H1 (cell line): ENCODE results near the gene TLE2. TPM values are rescaled to one million over a fixed set of nuclear protein-coding genes. Genes with fewer than 3 reads are reported as not detected.

Experiments used
- CTCF ChIA-PET: fragments of 300-600 bp; sonication (Branson Sonifier 250); formaldehyde crosslinking; loops from one replicate; lab custom pipeline; 2021; ENCODE audit not compliant: partially characterized antibody; lab: Charles Lee
- POLR2A ChIA-PET: fragments of 300-600 bp; sonication (Branson Sonifier 250); formaldehyde crosslinking; loops from one replicate; lab custom pipeline; 2021; ENCODE audit warnings: inconsistent platforms; ENCODE audit not compliant: partially characterized antibody; lab: Charles Lee
- DNase-seq, 2 experiments: peaks; one replicate each; pipeline versions ENCODE4 v3.0.0 to v3.0.0-alpha.2; 2010 to 2022; ENCODE audit warnings: low spot score in 2 of 2, low read depth in 1 of 2, mixed read lengths in 1 of 2
- FAIRE-seq: peaks from 2 replicates; lab custom pipeline; 2011; peaks lifted over from hg19 to GRCh38; lab: Jason Lieb, UNC
- H2AFZ ChIP-seq: 2 replicates; pipeline ENCODE4 v1.8.1; 2012; ENCODE audit warnings: low read length, inconsistent platforms
- H2AK5ac ChIP-seq: 2 replicates; pipeline ENCODE4 v1.6.1; 2013; ENCODE audit warnings: low read depth, low read length
- H2BK120ac ChIP-seq: replicated peaks from 2 replicates; pipeline ENCODE3; 2013; ENCODE audit warnings: low read depth, low read length, inconsistent platforms
- H2BK12ac ChIP-seq: 2 replicates; pipeline ENCODE4 v1.6.1; 2013; ENCODE audit warnings: low read depth, low read length
- H2BK15ac ChIP-seq: 2 replicates; pipeline ENCODE4 v1.6.1; 2013; ENCODE audit warnings: low read length
- H2BK20ac ChIP-seq: 2 replicates; pipeline ENCODE4 v1.6.1; 2013; ENCODE audit warnings: low read length
- H2BK5ac ChIP-seq: 2 replicates; pipeline ENCODE4 v1.6.1; 2013; ENCODE audit warnings: low read depth, low read length
- H3K14ac ChIP-seq: 2 replicates; pipeline ENCODE4 v1.6.1; 2013; ENCODE audit warnings: inconsistent platforms; ENCODE audit not compliant: insufficient read length
- H3K18ac ChIP-seq: 2 replicates; pipeline ENCODE4 v1.6.1; 2013; ENCODE audit warnings: low read length; ENCODE audit errors: extremely low read depth
- H3K23ac ChIP-seq: 2 replicates; pipeline ENCODE4 v1.6.1; 2013; ENCODE audit warnings: inconsistent platforms; ENCODE audit not compliant: insufficient read length
- H3K23me2 ChIP-seq: 2 replicates; pipeline ENCODE4 v1.6.1; 2013; ENCODE audit warnings: low read depth, low read length
- H3K27ac ChIP-seq: 2 replicates; pipeline ENCODE4 v1.6.1; 2011; ENCODE audit warnings: low read depth, low read length, inconsistent platforms
- H3K27me3 ChIP-seq, 4 experiments: replicated peaks in 1 of 4; 1 replicate in 1 of 4; 2 replicates in 3 of 4; pipeline versions ENCODE4 v1.6.1 to v1.8.1; 2011 to 2013; ENCODE audit warnings: low read length in 3 of 4, mild to moderate bottlenecking in 3 of 4, inconsistent platforms in 2 of 4, mixed read lengths in 2 of 4, moderate library complexity in 1 of 4; ENCODE audit not compliant: control insufficient read depth in 3 of 4, insufficient read depth in 3 of 4; ENCODE audit errors: extremely low read depth in 1 of 4
- H3K36me3 ChIP-seq, 4 experiments: 2 replicates each; pipeline versions ENCODE4 v1.6.1 to v1.8.1; 2011 to 2013; ENCODE audit warnings: mild to moderate bottlenecking in 4 of 4, low read length in 3 of 4, moderate library complexity in 2 of 4, control low read depth in 1 of 4, inconsistent platforms in 1 of 4; ENCODE audit not compliant: insufficient read depth in 4 of 4, control insufficient read depth in 2 of 4
- H3K4ac ChIP-seq: replicated peaks from 2 replicates; pipeline ENCODE3; 2013; ENCODE audit warnings: low read length, low read depth, mixed read lengths, inconsistent platforms; ENCODE audit not compliant: insufficient read length
- H3K4me1 ChIP-seq, 4 experiments: replicated peaks in 1 of 4; 1 replicate in 1 of 4; 2 replicates in 3 of 4; pipeline versions ENCODE4 v1.6.1 to v1.8.1; 2011 to 2013; ENCODE audit warnings: low read length in 3 of 4, inconsistent platforms in 2 of 4, mixed read lengths in 1 of 4; ENCODE audit not compliant: insufficient read depth in 4 of 4, control insufficient read depth in 3 of 4
- H3K4me2 ChIP-seq, 2 experiments: 2 replicates each; pipeline versions ENCODE4 v1.6.1 to v1.8.1; 2011 to 2013; ENCODE audit warnings: low read depth in 2 of 2, low read length in 2 of 2, control low read depth in 1 of 2, inconsistent platforms in 1 of 2, mild to moderate bottlenecking in 1 of 2; ENCODE audit not compliant: insufficient read depth in 1 of 2
- H3K4me3 ChIP-seq, 4 experiments: fragments of 200-600, 300-600 bp in 1 of 4; sonication (generic), shearing (Covaris generic), sonication (Bioruptor Twin) in 1 of 4; 2 replicates each; pipeline versions ENCODE4 v1.5.1 to v1.8.1; 2011 to 2016; ENCODE audit warnings: low read length in 4 of 4, low read depth in 3 of 4, control low read depth in 2 of 4, inconsistent platforms in 2 of 4, mild to moderate bottlenecking in 2 of 4, mixed read lengths in 1 of 4, moderate library complexity in 1 of 4; ENCODE audit not compliant: insufficient read depth in 2 of 4; ENCODE audit errors: extremely low read depth in 1 of 4
- H3K56ac ChIP-seq: replicated peaks from 2 replicates; pipeline ENCODE3; 2013; ENCODE audit warnings: low read depth, mild to moderate bottlenecking, mixed read lengths, low read length, inconsistent platforms; ENCODE audit not compliant: insufficient read length
- H3K79me1 ChIP-seq: 2 replicates; pipeline ENCODE4 v1.6.1; 2013; ENCODE audit warnings: low read depth, low read length, control low read depth
- H3K79me2 ChIP-seq, 2 experiments: 2 replicates each; pipeline versions ENCODE4 v1.6.1 to v1.8.1; 2012 to 2013; ENCODE audit warnings: low read length in 2 of 2, mild to moderate bottlenecking in 2 of 2, inconsistent platforms in 1 of 2; ENCODE audit not compliant: insufficient read depth in 2 of 2, control insufficient read depth in 1 of 2
- H3K9ac ChIP-seq, 4 experiments: replicated peaks in 1 of 4; 1 replicate in 1 of 4; 2 replicates in 3 of 4; pipeline versions ENCODE4 v1.6.1 to v1.8.1; 2011 to 2013; ENCODE audit warnings: low read depth in 3 of 4, low read length in 3 of 4, control low read depth in 2 of 4, mild to moderate bottlenecking in 2 of 4, moderate library complexity in 2 of 4, inconsistent platforms in 1 of 4; ENCODE audit errors: extremely low read depth in 1 of 4
- H3K9me3 ChIP-seq, 2 experiments: 2 replicates each; pipeline versions ENCODE4 v1.6.1 to v1.8.1; 2012 to 2013; ENCODE audit warnings: mild to moderate bottlenecking in 2 of 2, moderate library complexity in 2 of 2, control low read depth in 1 of 2, inconsistent platforms in 1 of 2, low read depth in 1 of 2, low read length in 1 of 2, mixed read lengths in 1 of 2; ENCODE audit not compliant: insufficient read depth in 2 of 2
- H4K20me1 ChIP-seq, 2 experiments: replicated peaks in 1 of 2; 2 replicates each; pipeline versions ENCODE3 to v1.8.1; 2011 to 2013; ENCODE audit warnings: inconsistent platforms in 2 of 2, low read length in 2 of 2, mild to moderate bottlenecking in 1 of 2; ENCODE audit not compliant: insufficient read depth in 2 of 2, control insufficient read depth in 1 of 2
- H4K5ac ChIP-seq: 2 replicates; pipeline ENCODE4 v1.6.1; 2013; ENCODE audit warnings: low read length, low read depth, mixed read lengths, inconsistent platforms; ENCODE audit not compliant: insufficient read length
- H4K8ac ChIP-seq: 2 replicates; pipeline ENCODE4 v1.8.0; 2013; ENCODE audit warnings: mild to moderate bottlenecking, moderate library complexity, low read length, inconsistent platforms; ENCODE audit not compliant: insufficient read depth; ENCODE audit errors: extremely low read depth
- H4K91ac ChIP-seq: replicated peaks from 2 replicates; pipeline ENCODE3; 2013; ENCODE audit warnings: low read length, mixed read lengths, inconsistent platforms; ENCODE audit not compliant: insufficient read length
- CTBP2 ChIP-seq: IDR thresholded peaks from 2 replicates; pipeline ENCODE4 v1.7.0; 2011; ENCODE audit warnings: borderline replicate concordance, mild to moderate bottlenecking, moderate library complexity, mixed read lengths, low read length; ENCODE audit not compliant: insufficient read depth, insufficient read length
- EGR1 ChIP-seq: IDR thresholded peaks from 2 replicates; pipeline ENCODE4 v1.6.1; 2011; ENCODE audit warnings: low read depth, low read length, borderline replicate concordance
- EP300 ChIP-seq, 2 experiments: IDR thresholded peaks; 1 replicate in 1 of 2; 2 replicates in 1 of 2; pipeline ENCODE4 v1.6.1; 2011 to 2012; ENCODE audit warnings: low read depth in 2 of 2, low read length in 2 of 2, mild to moderate bottlenecking in 2 of 2, borderline replicate concordance in 1 of 2, inconsistent platforms in 1 of 2, moderate library complexity in 1 of 2
- WGBS, 2 experiments: shearing (Covaris generic) in 1 of 2; methylation state at CpG; one replicate each; pipeline versions ENCODE4 v1.1.6 to v1.1.7; 2013 to 2015; ENCODE audit warnings: low lambda C conversion rate in 2 of 2, mixed read lengths in 2 of 2, inconsistent platforms in 1 of 2, low coverage in 1 of 2, missing lambda C conversion rate in 1 of 2; ENCODE audit not compliant: insufficient replicate concordance in 2 of 2, insufficient coverage in 1 of 2, insufficient read length in 1 of 2; ENCODE audit errors: extremely low coverage in 1 of 2, missing lambda C conversion rate in 1 of 2; 5-methylcytosine and 5-hydroxymethylcytosine counted together
- polyA plus RNA-seq, 7 experiments: library from polyadenylated mRNA; depleted of rRNA in 3 of 7; stranded (reverse) in 5 of 7; unstranded in 2 of 7; fragments of >200 nt in 5 of 7; fragments of 200-250 nt in 2 of 7; gene quantifications; 1 replicate in 5 of 7; 2 replicates in 1 of 7; 4 replicates in 1 of 7; pipeline versions ENCODE4 v1.2.1 to v1.2.3, GENCODE V29; 2011 to 2013; ENCODE audit warnings: missing spikeins in 2 of 7, mixed read lengths in 2 of 7
- total RNA-seq: library from RNA; stranded (reverse); fragmentation: NEBNext Ultra II Directional; extraction: Animal tissue kit (Norgen Biotek cat#: 25700); gene quantifications from 2 replicates; pipeline ENCODE4 v1.2.1, GENCODE V29; 2021

The TLE2 gene
- total and polyA plus RNA-seq, 2 of the 8 experiments (the other 6 are each of a cell fraction or from before 2014, with no cell fraction given): 8.0 to 11.5 TPM

- no peak overlapping the region for H3K27ac ChIP-seq
- TF ChIP-seq EP300 (IDR thresholded peaks at IDR 0.05; ENCODE audit: borderline replicate concordance in 1 of 2, low read depth in 2 of 2, low read length in 2 of 2) (no peak), EGR1 (no peak), CTBP2 (no peak)
Observed at GRCh38 chr19:3058009-3058820, 29.1 kb upstream of the TLE2 start.

More at GRCh38 chr19:3058009-3058820, 29.1 kb upstream of the TLE2 start:
- Histone ChIP-seq H2AK5ac (no peak overlapping the region), H3K23ac (no peak overlapping the region), H3K9ac (no peak overlapping the region), H3K4me1 (peaks cover 3 to 34% (median 26%) of the 10 kb centered on the region in 4 experiments), H3K56ac (no peak overlapping the region), H2BK5ac (no peak overlapping the region), H2BK20ac (no peak overlapping the region), H2BK12ac (no peak overlapping the region), H2BK15ac (no peak overlapping the region), H3K4me2 (peak overlapping the region in 1 of 2 experiments; percentile 57; a peak in 1 of 4 replicates), H2AFZ (no peak overlapping the region), H3K18ac (no peak overlapping the region), H3K79me2 (peaks cover 0 to 4% of the 10 kb centered on the region in 2 experiments; a peak in 1 of 4 replicates), H3K4me3 (no peak overlapping the region), H4K5ac (no peak overlapping the region), H3K4ac (peak overlapping the region; percentile 42), H2BK120ac (no peak overlapping the region), H3K23me2 (peaks cover 2% of the 10 kb centered on the region; the same call in 1 of the 2 replicates), H3K27me3 (peaks cover 0 to 3% (median 0%) of the 10 kb centered on the region in 4 experiments; a peak in 2 of 7 replicates), H4K91ac (no peak overlapping the region), H3K36me3 (peaks cover 0 to 31% (median 7%) of the 10 kb centered on the region in 4 experiments; a peak in 5 of 8 replicates), H4K20me1 (peaks cover 5 to 18% of the 10 kb centered on the region in 2 experiments), H3K79me1 (peaks cover 2% of the 10 kb centered on the region; the same call in 1 of the 2 replicates), H4K8ac (no peak overlapping the region), H3K14ac (no peak overlapping the region), H3K9me3 (no peaks in the 10 kb centered on the region)
- no peak for FAIRE-seq
- DNase-seq: no peak
- ChIA-PET CTCF (interaction anchor here (0.6 to 2.6 kb wide), 12 partner anchors 12 to 107 kb away, joined by 3 to 13 read pairs (median 4); no protein-coding TSS in a partner anchor), POLR2A (interaction anchor here (0.7 to 2.7 kb wide), 9 partner anchors 9 to 109 kb away, joined by 3 to 10 read pairs (median 4); partner anchors contain the start of gene TLE6)
- 91% methylated on average over 18 of the region's 20 CpGs; no CpG with 5 or more reads in 1 of the 2 experiments for WGBS, 2 experiments
